Astrocyte (in vitro differentiated cells and primary cell): ENCODE measurements around the gene CNTNAP2. TPM values are rescaled to one million over a fixed set of nuclear protein-coding genes. Genes with fewer than 3 reads are reported as not detected.

Experiments used
- DNase-seq: peaks from one replicate; pipeline ENCODE4 v3.0.0-alpha.2; 2010; ENCODE audit warnings: low read depth
- FAIRE-seq: peaks from 2 replicates; lab custom pipeline; 2011; peaks lifted over from hg19 to GRCh38; lab: Jason Lieb, UNC
- H2AFZ ChIP-seq: 2 replicates; pipeline ENCODE4 v1.6.0; 2012; ENCODE audit warnings: low read depth, low read length, inconsistent platforms
- H3K27ac ChIP-seq: 2 replicates; pipeline ENCODE4 v1.5.1; 2011; ENCODE audit warnings: low read depth, low read length, inconsistent platforms
- H3K27me3 ChIP-seq: 2 replicates; pipeline ENCODE4 v1.6.0; 2011; ENCODE audit warnings: low read length, inconsistent platforms; ENCODE audit not compliant: insufficient read depth
- H3K36me3 ChIP-seq: 2 replicates; pipeline ENCODE4 v1.5.1; 2011; ENCODE audit warnings: low read length, inconsistent platforms; ENCODE audit not compliant: insufficient read depth
- H3K4me1 ChIP-seq: 2 replicates; pipeline ENCODE4 v1.5.1; 2011; ENCODE audit warnings: low read length, inconsistent platforms; ENCODE audit not compliant: insufficient read depth
- H3K4me2 ChIP-seq: 2 replicates; pipeline ENCODE4 v1.6.0; 2012; ENCODE audit warnings: low read length, inconsistent platforms
- H3K4me3 ChIP-seq: 2 replicates; pipeline ENCODE4 v1.5.1; 2011; ENCODE audit warnings: low read depth, mild to moderate bottlenecking, low read length, inconsistent platforms; ENCODE audit not compliant: insufficient read depth
- H3K79me2 ChIP-seq: 2 replicates; pipeline ENCODE4 v1.6.0; 2012; ENCODE audit warnings: mild to moderate bottlenecking, low read length, inconsistent platforms; ENCODE audit not compliant: insufficient read depth
- H3K9ac ChIP-seq: 2 replicates; pipeline ENCODE4 v1.6.0; 2012; ENCODE audit warnings: mild to moderate bottlenecking, low read length, inconsistent platforms
- H3K9me3 ChIP-seq: 2 replicates; pipeline ENCODE4 v1.5.1; 2012; ENCODE audit warnings: low read depth, mild to moderate bottlenecking, low read length, inconsistent platforms; ENCODE audit not compliant: insufficient read depth
- H4K20me1 ChIP-seq: 2 replicates; pipeline ENCODE4 v1.6.0; 2012; ENCODE audit warnings: low read length, inconsistent platforms; ENCODE audit not compliant: insufficient read depth
- H3K27ac Mint-ChIP-seq: one replicate; pipeline ENCODE4 v1.8.0; 2021; ENCODE audit warnings: mild to moderate bottlenecking, mixed read lengths; ENCODE audit not compliant: unreplicated experiment
- H3K27me3 Mint-ChIP-seq: one replicate; pipeline ENCODE4 v1.8.0; 2021; ENCODE audit warnings: low read depth, mixed read lengths; ENCODE audit not compliant: unreplicated experiment
- H3K36me3 Mint-ChIP-seq: one replicate; pipeline ENCODE4 v1.8.0; 2021; ENCODE audit warnings: low read depth, mixed read lengths; ENCODE audit not compliant: unreplicated experiment
- H3K4me1 Mint-ChIP-seq: one replicate; pipeline ENCODE4 v1.8.0; 2021; ENCODE audit warnings: low read depth, mixed read lengths; ENCODE audit not compliant: unreplicated experiment
- H3K4me3 Mint-ChIP-seq: one replicate; pipeline ENCODE4 v1.8.0; 2021; ENCODE audit warnings: mild to moderate bottlenecking, moderate library complexity, mixed read lengths; ENCODE audit not compliant: unreplicated experiment
- H3K9me3 Mint-ChIP-seq: one replicate; pipeline ENCODE4 v1.8.0; 2021; ENCODE audit warnings: mild to moderate bottlenecking, mixed read lengths; ENCODE audit not compliant: unreplicated experiment
- CTCF ChIP-seq: IDR thresholded peaks from 2 replicates; pipeline ENCODE4 v1.5.1; 2011; ENCODE audit warnings: low read depth, mild to moderate bottlenecking, inconsistent platforms, low read length, moderate library complexity; ENCODE audit not compliant: insufficient read depth
- EZH2 ChIP-seq: IDR thresholded peaks from 2 replicates; pipeline ENCODE4 v1.6.1; 2012; ENCODE audit warnings: mild to moderate bottlenecking, low read length, inconsistent platforms; ENCODE audit not compliant: insufficient read depth
- total RNA-seq: library from RNA; stranded (reverse); gene quantifications from 2 replicates; pipeline ENCODE4 v1.2.1, GENCODE V29; 2021

Gene CNTNAP2
- total RNA-seq, 1 donor from 2014 or later = 20.0 TPM

- Histone ChIP-seq H3K9me3 (no peaks in the 10 kb centered on the region), H3K27ac (no peak overlapping the region), H3K4me1 (no peaks in the 10 kb centered on the region), H3K4me2 (no peak overlapping the region), H3K79me2 (no peaks in the 10 kb centered on the region), H3K36me3 (no peaks in the 10 kb centered on the region), H4K20me1 (no peaks in the 10 kb centered on the region), H3K4me3 (no peak overlapping the region), H3K27me3 (no peaks in the 10 kb centered on the region), H3K9ac (no peak overlapping the region), H2AFZ (no peak overlapping the region)
- Mint-ChIP-seq H3K9me3 (no peaks in the 10 kb centered on the region), H3K27me3 (no peaks in the 10 kb centered on the region), H3K4me3 (no peak overlapping the region), H3K27ac (no peak overlapping the region), H3K36me3 (no peaks in the 10 kb centered on the region), H3K4me1 (no peaks in the 10 kb centered on the region)
- TF ChIP-seq EZH2 (no peak), CTCF (no peak)
- DNase-seq (no peak), FAIRE-seq (no peak)
Observed at GRCh38 chr7:148056406-148056805, 1939.8 kb downstream of the CNTNAP2 start.

DNA sequence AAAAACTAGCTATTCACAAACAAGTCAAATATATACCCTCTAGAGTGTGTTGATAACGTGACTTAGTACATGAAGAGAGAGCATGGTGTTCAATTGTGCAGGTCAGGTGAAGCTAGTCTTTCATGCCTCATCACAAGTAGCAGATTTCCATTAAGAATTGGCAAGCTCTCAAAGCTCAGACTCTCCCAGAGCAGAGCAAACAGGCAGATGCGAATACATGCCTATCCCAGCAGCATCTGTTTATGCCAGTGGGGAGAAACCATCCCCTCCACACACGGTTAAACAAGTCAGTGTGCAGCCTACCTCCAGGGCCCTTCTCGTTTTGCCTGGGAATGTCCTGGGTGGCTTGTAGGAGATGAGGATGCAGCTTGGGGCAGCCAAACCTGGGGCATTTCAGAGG is 1941.5 kb downstream of the CNTNAP2 start:
- Mint-ChIP-seq H3K36me3 (no peaks in the 10 kb centered on the region), H3K9me3 (peaks cover under 1% of the 10 kb centered on the region), H3K4me1 (no peaks in the 10 kb centered on the region), H3K27ac (no peak overlapping the region), H3K27me3 (no peaks in the 10 kb centered on the region), H3K4me3 (no peak overlapping the region)
- Histone ChIP-seq H3K9me3 (no peaks in the 10 kb centered on the region), H3K4me1 (no peaks in the 10 kb centered on the region), H4K20me1 (no peaks in the 10 kb centered on the region), H3K27ac (no peak overlapping the region), H3K9ac (no peak overlapping the region), H3K27me3 (no peaks in the 10 kb centered on the region), H3K36me3 (no peaks in the 10 kb centered on the region), H2AFZ (no peak overlapping the region), H3K79me2 (no peaks in the 10 kb centered on the region), H3K4me2 (no peak overlapping the region), H3K4me3 (no peak overlapping the region)
- TF ChIP-seq CTCF = no peak
- no peak for TF ChIP-seq EZH2
- DNase-seq (no peak), FAIRE-seq (no peak)

DNA sequence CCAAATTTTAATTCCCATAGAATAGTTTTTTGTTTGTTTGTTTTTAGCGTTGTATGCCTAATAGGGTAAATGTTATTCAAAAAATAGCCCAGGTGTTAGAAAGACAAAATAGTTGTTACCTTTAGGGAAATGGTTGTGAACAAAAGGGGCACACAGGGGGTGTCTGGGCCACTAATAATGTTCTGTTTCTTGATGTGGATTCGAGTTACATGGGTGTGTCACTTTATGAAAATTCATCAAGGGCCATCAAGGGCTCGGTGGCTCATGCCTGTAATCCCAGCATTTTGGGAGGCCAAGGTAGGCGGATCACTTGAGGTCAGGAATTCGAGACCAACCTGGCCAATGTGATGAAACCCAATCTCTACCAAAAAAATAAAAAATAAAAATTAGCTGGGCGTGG is 1942.2 kb downstream of the CNTNAP2 start:
- Histone ChIP-seq H3K27me3 (no peaks in the 10 kb centered on the region), H3K9me3 (no peaks in the 10 kb centered on the region), H3K79me2 (no peaks in the 10 kb centered on the region), H2AFZ (no peak overlapping the region), H3K4me2 (no peak overlapping the region), H3K27ac (no peak overlapping the region), H4K20me1 (no peaks in the 10 kb centered on the region), H3K9ac (no peak overlapping the region), H3K36me3 (no peaks in the 10 kb centered on the region), H3K4me1 (no peaks in the 10 kb centered on the region), H3K4me3 (no peak overlapping the region)
- no peaks in the 10 kb centered on the region for H3K27me3 Mint-ChIP-seq
- no peak overlapping the region for H3K4me3 Mint-ChIP-seq
- FAIRE-seq (no peak), DNase-seq (no peak)
- TF ChIP-seq EZH2 = no peak
- no peak for TF ChIP-seq CTCF
- no peaks in the 10 kb centered on the region for H3K4me1 Mint-ChIP-seq
- H3K27ac Mint-ChIP-seq = no peak overlapping the region
- no peaks in the 10 kb centered on the region for H3K36me3 Mint-ChIP-seq
- peaks cover 3% of the 10 kb centered on the region for H3K9me3 Mint-ChIP-seq
